CD4-positive, alpha-beta T cell (primary cell): Measurements from ENCODE around the gene CNTN4. TPM values are rescaled to one million over a fixed set of nuclear protein-coding genes. Genes with fewer than 3 reads are reported as not detected.

Experiments used
- ATAC-seq: fragments of 200-7000 bp; cut with Tn5 transposase; one replicate; pipeline ENCODE4 v1.10.0; 2022; ENCODE audit warnings: mild to moderate bottlenecking; ENCODE audit not compliant: poor library complexity
- CTCF ChIA-PET: fragments of 350-600 bp; sonication (Branson Sonifier 250); formaldehyde crosslinking; loops from one replicate; lab custom pipeline; 2021; ENCODE audit warnings: antibody characterized with exemption, inconsistent platforms; lab: Charles Lee
- POLR2A ChIA-PET: fragments of 350-600 bp; sonication (Branson Sonifier 250); formaldehyde crosslinking; loops from one replicate; lab custom pipeline; 2021; ENCODE audit warnings: antibody characterized with exemption, inconsistent platforms; lab: Charles Lee
- DNase-seq, 14 experiments: peaks; one replicate each; pipeline ENCODE4 v3.0.0-alpha.2; 2013 to 2020; ENCODE audit warnings: mixed read lengths in 2 of 14
- H3K27ac ChIP-seq, 2 donors: one replicate each; pipeline versions ENCODE4 v1.5.1 to v1.7.0; 2013; ENCODE audit warnings: low read length in 2 of 2, low read depth in 1 of 2, mild to moderate bottlenecking in 1 of 2
- H3K27me3 ChIP-seq, 2 experiments: 1 replicate in 1 of 2; 2 replicates in 1 of 2; pipeline versions ENCODE4 v1.6.1 to v1.7.0; 2013; ENCODE audit warnings: low read length in 2 of 2, control low read depth in 1 of 2, mild to moderate bottlenecking in 1 of 2, moderate library complexity in 1 of 2; ENCODE audit not compliant: insufficient read depth in 2 of 2, control insufficient read depth in 1 of 2
- H3K36me3 ChIP-seq: one replicate; pipeline ENCODE4 v1.6.1; 2013; ENCODE audit warnings: low read length, control low read depth; ENCODE audit not compliant: insufficient read depth
- H3K4me1 ChIP-seq: one replicate; pipeline ENCODE4 v1.6.1; 2013; ENCODE audit warnings: low read length, control low read depth; ENCODE audit not compliant: insufficient read depth
- H3K4me3 ChIP-seq: one replicate; pipeline ENCODE4 v1.5.1; 2013; ENCODE audit warnings: mild to moderate bottlenecking, low read length, moderate library complexity
- H3K9me3 ChIP-seq, 2 experiments: 1 replicate in 1 of 2; 2 replicates in 1 of 2; pipeline versions ENCODE4 v1.6.1 to v1.7.0; 2013; ENCODE audit warnings: low read length in 2 of 2, mild to moderate bottlenecking in 2 of 2, control low read depth in 1 of 2, moderate library complexity in 1 of 2; ENCODE audit not compliant: control insufficient read depth in 1 of 2, insufficient read depth in 1 of 2
- H3K27ac Mint-ChIP-seq: one replicate; pipeline ENCODE4 v1.8.0; 2020; ENCODE audit warnings: mixed read lengths
- H3K27me3 Mint-ChIP-seq: one replicate; pipeline ENCODE4 v1.8.0; 2021; ENCODE audit warnings: mixed read lengths
- H3K36me3 Mint-ChIP-seq: one replicate; pipeline ENCODE4 v1.8.0; 2021; ENCODE audit warnings: low read depth, mixed read lengths
- H3K4me1 Mint-ChIP-seq: one replicate; pipeline ENCODE4 v1.8.0; 2021; ENCODE audit warnings: low read depth, mixed read lengths
- H3K4me3 Mint-ChIP-seq: one replicate; pipeline ENCODE4 v1.8.0; 2020; ENCODE audit warnings: mild to moderate bottlenecking, mixed read lengths
- H3K9me3 Mint-ChIP-seq: one replicate; pipeline ENCODE4 v1.8.0; 2020; ENCODE audit warnings: mixed read lengths
- intact Hi-C, 2 experiments: fragments of 100-400 bp; cut with DNase I in 1 of 2; cut with micrococcal nuclease in 1 of 2; formaldehyde crosslinking; loops; one replicate each; pipeline versions ENCODE4 v1.15.1 to v1.9.0; 2023 to 2025; cut with DNase I, micrococcal nuclease
- total RNA-seq, 174 experiments: library from RNA in 2 of 174; stranded (reverse) in 2 of 174; gene quantifications; one replicate each; pipeline ENCODE4 v1.2.3 and lab custom pipeline; 2021 to 2026
- TF ChIP-seq, protein P1 (sequence below): fragments of 200-600 bp; IDR thresholded peaks from one replicate; pipeline ENCODE4 v1.8.0; 2022; ENCODE audit warnings: antibody characterized with exemption, mild to moderate bottlenecking

The CNTN4 gene
- total RNA-seq, 2 experiments from 2014 or later, result not detected

GRCh38 chr3:2597615-2598014 lies 498.9 kb downstream of the CNTN4 start:
- ChIA-PET POLR2A (no interaction called here), CTCF (no interaction called here)
- TF ChIP-seq, protein P1, sequence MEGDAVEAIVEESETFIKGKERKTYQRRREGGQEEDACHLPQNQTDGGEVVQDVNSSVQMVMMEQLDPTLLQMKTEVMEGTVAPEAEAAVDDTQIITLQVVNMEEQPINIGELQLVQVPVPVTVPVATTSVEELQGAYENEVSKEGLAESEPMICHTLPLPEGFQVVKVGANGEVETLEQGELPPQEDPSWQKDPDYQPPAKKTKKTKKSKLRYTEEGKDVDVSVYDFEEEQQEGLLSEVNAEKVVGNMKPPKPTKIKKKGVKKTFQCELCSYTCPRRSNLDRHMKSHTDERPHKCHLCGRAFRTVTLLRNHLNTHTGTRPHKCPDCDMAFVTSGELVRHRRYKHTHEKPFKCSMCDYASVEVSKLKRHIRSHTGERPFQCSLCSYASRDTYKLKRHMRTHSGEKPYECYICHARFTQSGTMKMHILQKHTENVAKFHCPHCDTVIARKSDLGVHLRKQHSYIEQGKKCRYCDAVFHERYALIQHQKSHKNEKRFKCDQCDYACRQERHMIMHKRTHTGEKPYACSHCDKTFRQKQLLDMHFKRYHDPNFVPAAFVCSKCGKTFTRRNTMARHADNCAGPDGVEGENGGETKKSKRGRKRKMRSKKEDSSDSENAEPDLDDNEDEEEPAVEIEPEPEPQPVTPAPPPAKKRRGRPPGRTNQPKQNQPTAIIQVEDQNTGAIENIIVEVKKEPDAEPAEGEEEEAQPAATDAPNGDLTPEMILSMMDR, result no peak
- no peaks in the 10 kb centered on the region for H3K9me3 ChIP-seq
- Mint-ChIP-seq H3K9me3 (peaks cover 2% of the 10 kb centered on the region), H3K27ac (no peak overlapping the region), H3K36me3 (no peaks in the 10 kb centered on the region), H3K27me3 (no peaks in the 10 kb centered on the region), H3K4me1 (no peaks in the 10 kb centered on the region), H3K4me3 (no peak overlapping the region)
- H3K27ac ChIP-seq, result no peak overlapping the region
- DNase-seq (no peak), ATAC-seq (no peak)
- H3K36me3 ChIP-seq, result no peaks in the 10 kb centered on the region
- no peaks in the 10 kb centered on the region for H3K27me3 ChIP-seq
- intact Hi-C loops, result no loop called here
- H3K4me1 ChIP-seq, result no peaks in the 10 kb centered on the region
- H3K4me3 ChIP-seq, result no peak overlapping the region

DNA sequence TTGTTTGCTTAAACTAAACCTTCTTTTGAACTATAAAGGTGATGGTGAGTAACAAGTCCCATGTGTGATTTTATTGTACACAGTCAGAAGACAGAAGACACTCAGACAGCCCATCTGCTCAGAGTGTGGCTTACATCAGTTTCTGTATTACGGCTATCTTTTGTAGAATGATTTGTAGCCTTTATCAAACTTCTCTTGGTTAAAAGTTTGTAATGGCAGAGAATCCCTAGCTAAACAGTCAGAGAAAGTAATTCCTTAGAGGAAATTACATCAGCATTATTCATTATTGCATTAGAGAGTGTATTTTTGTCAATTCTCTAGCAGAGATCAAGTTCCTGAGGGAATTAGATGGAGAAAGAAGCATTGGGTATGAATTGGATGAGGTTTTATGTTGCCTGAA lies 500.8 kb downstream of the CNTN4 start:
- Histone ChIP-seq H3K9me3 (no peaks in the 10 kb centered on the region), H3K4me3 (no peak overlapping the region), H3K27ac (no peak overlapping the region), H3K27me3 (no peaks in the 10 kb centered on the region), H3K4me1 (no peaks in the 10 kb centered on the region), H3K36me3 (no peaks in the 10 kb centered on the region)
- ATAC-seq, result no peak
- H3K9me3 Mint-ChIP-seq, result no peaks in the 10 kb centered on the region
- TF ChIP-seq, protein P1, result no peak
- no peaks in the 10 kb centered on the region for H3K27me3 Mint-ChIP-seq
- CTCF ChIA-PET, result no interaction called here
- no peaks in the 10 kb centered on the region for H3K36me3 Mint-ChIP-seq
- no peak overlapping the region for H3K4me3 Mint-ChIP-seq
- no peak for DNase-seq
- no peaks in the 10 kb centered on the region for H3K4me1 Mint-ChIP-seq
- H3K27ac Mint-ChIP-seq, result no peak overlapping the region
- POLR2A ChIA-PET, result no interaction called here
- intact Hi-C loops, result no loop called here

- Histone ChIP-seq H3K4me1 (no peaks in the 10 kb centered on the region), H3K4me3 (no peak overlapping the region), H3K36me3 (no peaks in the 10 kb centered on the region), H3K27me3 (no peaks in the 10 kb centered on the region), H3K9me3 (no peaks in the 10 kb centered on the region), H3K27ac (no peak overlapping the region)
- DNase-seq, result no peak
- Mint-ChIP-seq H3K27ac (no peak overlapping the region), H3K36me3 (no peaks in the 10 kb centered on the region), H3K4me3 (no peak overlapping the region), H3K4me1 (no peaks in the 10 kb centered on the region), H3K9me3 (peaks cover 4% of the 10 kb centered on the region), H3K27me3 (no peaks in the 10 kb centered on the region)
- intact Hi-C loops, result no loop called here
- TF ChIP-seq, protein P1, result no peak
- POLR2A ChIA-PET, result no interaction called here
- no peak for ATAC-seq
- CTCF ChIA-PET, result no interaction called here
These were observed 505.1 kb downstream of the CNTN4 start for GRCh38 chr3:2603692-2604289.
